Measurements from ENCODE around the gene RER1.

The RER1 gene, protein sequence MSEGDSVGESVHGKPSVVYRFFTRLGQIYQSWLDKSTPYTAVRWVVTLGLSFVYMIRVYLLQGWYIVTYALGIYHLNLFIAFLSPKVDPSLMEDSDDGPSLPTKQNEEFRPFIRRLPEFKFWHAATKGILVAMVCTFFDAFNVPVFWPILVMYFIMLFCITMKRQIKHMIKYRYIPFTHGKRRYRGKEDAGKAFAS

DNA sequence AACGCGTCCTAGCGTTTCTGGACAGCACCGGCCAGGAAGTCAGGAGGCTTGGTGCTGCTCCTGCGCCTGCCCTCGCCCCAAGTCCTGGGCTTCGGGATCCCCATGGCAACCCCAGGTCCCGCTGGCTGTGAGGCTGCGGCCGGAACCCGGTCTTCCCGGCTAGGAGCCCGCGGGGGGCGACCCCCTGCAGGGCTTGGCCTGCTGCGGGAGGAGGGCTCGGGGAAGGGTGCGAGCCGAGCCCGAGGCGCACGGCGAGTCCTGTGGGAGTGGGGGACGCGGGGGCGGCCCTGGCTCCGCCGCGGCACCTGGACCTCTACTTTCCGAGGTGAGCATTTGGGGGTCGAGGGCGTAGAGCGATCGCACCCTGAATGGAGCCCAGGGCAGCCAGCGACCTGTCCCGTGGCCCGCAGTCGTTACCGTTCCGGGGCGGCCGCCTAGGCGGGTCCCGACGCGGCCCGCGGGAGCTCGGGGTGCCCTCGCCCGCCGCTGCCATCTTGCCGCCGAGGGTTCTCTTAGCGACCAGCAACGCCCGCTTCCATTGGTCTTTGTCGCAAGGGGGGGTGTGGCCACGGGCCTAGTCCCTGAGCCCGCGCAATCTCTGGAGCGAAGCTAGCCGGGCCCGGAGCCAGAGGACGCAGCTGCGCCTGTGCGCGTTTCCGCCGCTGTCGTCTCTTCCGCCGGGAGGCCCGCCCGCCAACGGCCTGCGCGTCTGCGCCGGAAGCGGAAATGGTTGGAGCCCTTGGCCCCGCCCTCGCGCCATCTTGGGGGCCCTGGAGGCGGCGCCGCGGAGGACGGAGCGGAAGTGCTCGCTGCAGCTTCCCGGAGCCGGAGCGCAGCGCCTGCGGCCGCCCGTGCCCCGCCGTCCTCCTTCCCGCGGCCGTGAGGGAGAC, at the start of gene RER1, which contains the start of gene MORN1:
RER1 (plus strand) TSS at position 801 of the 890 bp plus-strand sequence. CDS start 3,950 bp downstream, outside the sequence.
MORN1 (minus strand) TSS at position 514 of the 890 bp plus-strand sequence; CDS start at position 493, 21 bp downstream.
- peak; percentile 98 for FAIRE-seq
- peak; percentile 96 for DNase-seq (ENCODE audit: insufficient read length, low spot score)

DNA sequence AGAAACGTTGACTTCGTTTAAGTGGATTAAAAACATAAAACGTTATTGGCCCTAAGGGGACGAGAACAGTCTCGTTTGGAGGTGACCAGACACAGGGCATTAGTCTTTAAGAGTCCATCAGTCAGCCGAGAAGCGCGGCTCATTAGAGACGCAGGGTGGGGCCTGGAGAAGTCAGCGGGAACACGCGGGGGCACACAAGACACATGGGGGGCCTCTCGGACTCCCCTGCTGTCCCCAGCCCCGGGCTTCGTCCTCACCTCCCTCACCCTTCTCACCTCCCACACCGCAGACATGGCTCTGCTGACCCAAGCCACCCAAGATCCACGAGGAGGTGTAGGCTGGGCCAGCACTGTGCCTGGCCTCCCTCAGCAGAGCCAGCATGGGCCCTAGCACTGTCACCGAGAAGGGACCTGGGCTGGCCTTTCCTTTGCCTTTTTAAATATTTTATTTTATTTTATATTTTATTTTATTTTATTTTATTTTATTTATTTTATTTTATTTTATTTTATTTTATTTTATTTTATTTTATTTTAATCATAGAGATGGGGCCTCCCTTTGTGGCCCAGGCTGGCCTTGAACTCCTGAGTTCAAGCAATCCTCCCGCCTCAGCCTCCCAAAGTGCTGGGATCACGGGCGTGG, 49.1 kb upstream of the RER1 start:
- DNase-seq (ENCODE audit: insufficient read length, low spot score) = no peak
- no peak for FAIRE-seq

DNA sequence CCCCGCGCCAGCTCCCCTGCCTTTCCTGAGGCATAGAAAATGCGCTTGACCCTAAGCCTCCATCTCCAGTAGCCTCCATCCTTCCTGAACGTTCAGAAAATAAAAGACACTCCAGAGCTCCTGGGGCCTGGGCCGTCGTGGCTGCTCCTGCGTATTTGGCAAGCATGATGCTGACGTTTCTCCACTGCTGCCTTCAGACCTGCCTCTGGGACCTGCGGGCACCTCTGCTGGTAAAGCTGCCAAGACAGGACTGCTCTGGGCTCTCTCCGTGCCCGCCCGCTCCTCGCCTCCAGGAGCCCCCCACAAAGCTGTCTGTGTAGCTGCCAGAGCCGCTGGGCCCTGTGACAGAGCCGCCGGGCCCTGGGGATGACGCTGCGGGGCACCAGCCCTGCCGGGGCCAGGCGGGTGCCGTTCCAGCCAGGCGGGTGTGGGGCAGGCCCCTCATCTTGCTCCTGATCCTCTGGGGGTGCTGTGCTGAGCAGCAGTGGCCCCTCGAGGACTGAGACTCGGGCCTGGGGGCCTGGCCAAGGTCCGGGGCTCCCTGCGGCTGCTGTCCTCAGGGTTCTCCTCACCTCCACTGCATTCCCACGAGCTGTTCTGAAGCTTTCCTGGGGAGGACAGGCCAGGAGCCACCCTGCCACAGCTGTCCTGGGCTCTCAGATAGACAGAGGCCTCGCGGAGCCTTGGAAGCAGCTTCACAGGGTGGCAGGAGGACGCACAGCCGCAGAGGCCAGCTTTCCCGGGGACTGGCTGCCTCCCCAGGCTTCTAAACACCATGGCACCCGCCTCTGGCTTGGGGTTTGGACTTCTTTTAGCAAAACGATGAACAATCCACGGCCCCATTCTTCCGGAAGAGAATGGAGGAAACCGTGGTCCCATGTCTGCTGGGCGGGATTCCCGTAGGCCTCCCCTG, 48.4 kb upstream of the RER1 start:
- DNase-seq (ENCODE audit: insufficient read length, low spot score) = no peak
- no peak for FAIRE-seq

DNA sequence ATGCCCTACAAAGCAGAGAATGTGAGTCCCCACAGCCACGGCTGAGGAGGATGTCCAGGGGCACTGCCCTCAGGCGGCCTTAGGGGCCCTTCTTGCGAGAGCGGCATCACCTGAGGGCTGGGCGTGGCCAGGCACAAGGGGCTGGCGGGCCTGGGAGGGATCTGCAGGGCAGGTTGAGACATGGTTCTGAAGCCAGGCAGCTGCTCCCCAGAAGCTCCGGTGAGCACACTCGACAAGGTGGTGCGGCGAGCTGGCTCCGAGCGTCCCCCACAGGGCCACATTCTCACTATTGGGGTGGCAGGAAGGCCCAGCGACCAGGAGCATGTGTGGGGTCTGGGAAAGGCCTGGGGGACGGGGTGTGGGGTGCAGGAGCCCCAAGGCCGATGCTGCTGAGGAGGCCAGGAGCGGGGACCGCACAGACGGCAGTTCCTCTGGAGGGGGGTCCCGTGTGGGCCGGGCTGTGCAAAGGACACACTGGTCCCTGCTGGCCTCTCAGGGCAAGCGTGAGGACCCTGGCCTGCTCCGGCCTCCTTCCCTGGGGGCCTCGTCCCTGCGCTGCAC, 47.4 kb upstream of the RER1 start:
- no peak for FAIRE-seq
- no peak for DNase-seq (ENCODE audit: insufficient read length, low spot score)

DNA sequence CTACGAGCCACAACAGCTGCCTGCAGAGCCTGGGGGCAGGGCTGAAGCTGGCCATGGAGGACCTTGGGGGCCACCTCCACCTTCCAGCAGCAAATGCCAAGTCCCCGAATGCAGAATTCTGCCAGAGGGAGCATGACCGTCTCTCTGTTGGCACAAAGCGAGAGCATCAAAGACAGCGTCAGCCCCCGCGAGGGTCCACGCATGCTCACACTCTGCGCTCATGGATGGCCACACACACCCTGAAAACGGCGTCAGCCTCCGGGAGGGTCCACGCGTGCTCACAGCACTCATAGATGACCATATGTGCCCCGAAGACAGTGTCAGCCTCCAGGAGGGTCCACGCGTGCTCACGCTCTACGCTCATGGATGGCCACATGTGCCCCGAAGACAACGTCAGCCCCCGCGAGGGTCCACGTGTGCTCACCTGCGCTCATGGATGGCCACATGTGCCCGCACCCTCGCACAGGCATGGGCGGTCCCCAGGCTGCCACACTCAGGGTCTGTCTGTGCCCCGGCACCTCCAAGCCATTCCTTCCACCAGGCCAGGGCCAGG, 46.8 kb upstream of the RER1 start:
- DNase-seq (ENCODE audit: insufficient read length, low spot score) = no peak
- no peak for FAIRE-seq

DNA sequence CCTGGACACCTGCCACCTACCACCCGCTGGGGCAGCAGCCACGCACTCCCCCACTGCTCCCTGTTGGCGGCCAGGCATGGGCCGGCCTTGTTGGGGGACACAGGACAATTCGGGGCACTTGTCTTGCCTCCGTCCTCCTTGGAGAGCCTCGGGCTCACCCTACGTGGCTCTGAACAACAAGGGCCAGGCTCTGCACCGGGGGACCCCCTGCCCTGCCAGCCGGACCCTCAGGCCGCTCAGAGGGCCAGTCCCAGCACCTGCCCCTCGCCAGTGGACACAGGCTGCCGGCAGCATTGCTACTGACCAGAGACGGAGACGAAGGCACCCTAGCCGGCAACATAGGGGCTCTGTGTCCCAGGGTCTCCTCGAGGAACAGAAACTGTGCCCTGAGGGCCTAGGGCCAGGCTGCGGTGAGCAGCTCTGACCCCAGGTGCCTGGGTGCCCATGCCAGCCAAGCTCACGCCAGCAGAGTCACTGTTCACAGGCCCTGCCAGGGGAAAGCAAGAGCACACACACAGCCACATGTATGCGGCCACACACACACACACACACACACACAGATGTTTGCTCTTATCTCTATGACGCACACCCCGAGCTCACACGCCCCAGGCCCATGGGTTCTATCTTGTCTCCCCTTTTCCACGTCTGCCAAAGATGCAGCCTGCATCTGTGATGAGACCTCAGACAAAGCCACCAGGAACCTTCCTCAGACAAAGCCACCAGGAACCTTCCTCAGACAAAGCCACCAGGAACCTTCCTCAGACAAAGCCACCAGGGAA, 46.2 kb upstream of the RER1 start:
- DNase-seq (ENCODE audit: insufficient read length, low spot score) = no peak
- FAIRE-seq = no peak

DNA sequence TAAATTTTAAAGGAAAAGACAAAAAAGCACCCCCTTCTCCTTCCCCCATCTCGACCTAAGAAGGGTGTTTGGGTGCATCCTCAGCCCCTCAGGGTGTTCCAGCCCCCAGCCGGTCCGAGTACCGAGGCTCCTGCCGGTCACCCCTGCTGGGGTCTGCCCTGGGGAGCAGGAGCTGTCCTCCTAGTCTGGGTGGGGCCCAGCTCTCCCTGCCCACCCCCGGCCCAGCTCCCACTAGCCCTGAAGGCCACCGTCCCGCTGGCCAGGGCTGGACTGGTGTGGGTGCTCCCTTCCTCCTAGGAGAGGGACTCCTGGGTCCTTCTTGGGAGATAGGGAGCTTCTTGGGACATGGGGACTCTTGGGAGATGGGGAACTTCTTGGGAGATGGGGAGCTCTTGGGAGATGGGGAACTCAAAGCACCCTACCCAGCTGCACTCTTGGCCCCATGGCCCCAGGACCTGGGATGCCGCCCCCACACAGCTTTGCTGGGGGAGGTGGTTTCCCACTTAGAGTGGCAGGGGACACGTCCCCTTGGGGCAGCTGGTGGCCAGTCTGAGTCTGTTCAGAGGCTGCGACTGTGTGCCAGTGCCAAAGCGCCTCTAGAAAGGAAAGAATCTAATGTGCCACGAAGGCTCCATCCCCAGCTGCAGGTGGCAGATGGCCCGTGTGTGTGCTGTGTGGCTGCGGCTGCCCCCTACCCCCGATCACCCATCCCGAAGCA, 44.8 kb upstream of the RER1 start:
- no peak for DNase-seq (ENCODE audit: insufficient read length, low spot score)
- FAIRE-seq = no peak

DNA sequence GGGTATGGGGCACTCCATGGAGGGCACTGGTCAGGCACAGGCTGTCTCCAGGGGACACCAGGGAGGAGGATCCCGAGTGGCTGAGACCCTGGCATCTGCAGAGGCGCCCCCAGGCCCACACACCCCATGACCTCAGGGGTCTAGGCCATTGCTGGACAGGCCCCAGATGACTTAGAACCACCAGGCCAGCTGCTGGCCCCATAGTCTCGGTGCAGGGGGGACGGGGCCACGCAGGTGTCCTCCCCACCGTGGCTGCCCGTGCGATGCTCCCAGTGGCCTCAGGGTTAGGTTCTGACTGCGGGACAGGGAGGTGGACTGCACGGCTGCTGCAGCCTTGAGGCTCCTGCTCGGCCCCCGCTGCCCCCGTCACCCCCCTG, 44.2 kb upstream of the RER1 start:
- FAIRE-seq (no peak), DNase-seq (ENCODE audit: insufficient read length, low spot score) (no peak)

DNA sequence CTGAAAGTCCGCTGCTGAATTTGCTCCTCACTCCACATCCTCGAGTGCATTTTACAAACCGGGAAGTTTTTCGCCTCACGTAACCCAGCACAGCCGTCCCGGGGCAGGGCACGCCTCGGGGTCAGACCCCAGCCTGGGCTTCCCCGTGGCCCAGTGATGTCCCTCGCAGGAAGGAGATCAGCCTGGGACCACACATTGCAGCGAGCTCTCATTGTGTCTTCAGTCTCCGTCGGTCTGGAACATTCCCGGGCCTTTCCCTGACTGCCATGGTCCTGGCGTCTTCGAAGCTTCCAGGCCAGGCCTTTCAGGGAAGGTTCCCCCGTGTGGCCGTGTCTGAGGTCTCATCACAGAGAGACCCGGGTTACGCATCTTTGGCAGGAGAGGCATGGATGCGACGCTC, 43.7 kb upstream of the RER1 start:
- FAIRE-seq = no peak

DNA sequence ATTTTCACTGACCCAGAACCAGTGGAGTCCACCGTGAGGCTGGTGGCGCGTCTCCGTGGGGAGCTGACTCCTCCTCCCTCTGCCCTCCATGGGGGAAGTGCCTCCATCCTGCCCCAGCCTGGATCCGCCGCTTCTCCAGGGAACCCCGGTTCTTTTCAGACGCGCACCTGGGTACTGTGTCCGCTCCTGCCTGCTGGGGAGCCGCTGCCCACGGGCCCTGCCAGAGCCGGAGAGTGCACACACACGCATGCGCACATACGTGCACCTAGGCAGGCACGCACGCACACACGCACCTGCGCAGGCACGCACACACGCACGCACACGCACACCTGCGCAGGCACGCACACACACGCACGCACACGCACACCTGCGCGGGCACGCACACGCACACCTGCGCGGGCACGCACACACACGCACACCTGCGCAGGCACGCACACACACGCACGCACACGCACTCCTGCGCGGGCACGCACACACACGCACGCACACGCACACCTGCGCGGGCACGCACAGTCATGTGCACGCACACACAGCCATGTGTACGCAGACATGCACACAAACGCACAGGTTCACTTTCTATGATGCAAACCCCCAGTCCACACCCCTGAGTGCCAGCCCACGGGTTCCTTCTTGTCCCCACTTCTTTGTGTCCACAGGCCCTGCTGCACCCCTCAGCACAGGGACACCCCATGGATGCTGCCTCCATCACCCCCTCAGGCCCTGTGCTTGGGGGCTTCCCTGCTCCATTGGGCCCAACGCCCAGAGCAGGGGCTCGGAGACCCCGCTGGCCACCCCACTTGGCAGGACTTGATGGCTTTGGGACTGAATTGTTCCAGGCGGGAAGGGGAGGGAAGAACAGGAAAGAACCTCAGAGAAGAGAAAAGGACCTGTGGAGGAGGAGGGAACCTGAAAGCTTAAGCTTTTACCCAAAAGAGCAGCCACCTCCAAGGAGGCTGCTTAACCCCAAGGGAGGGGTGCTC, 43.0 kb upstream of the RER1 start:
- FAIRE-seq (peak; percentile 67), DNase-seq (ENCODE audit: insufficient read length, low spot score) (no peak)

More for the DNA sequence above, 43.7 kb upstream of the RER1 start:
- no peak for DNase-seq (ENCODE audit: insufficient read length, low spot score)

DNA sequence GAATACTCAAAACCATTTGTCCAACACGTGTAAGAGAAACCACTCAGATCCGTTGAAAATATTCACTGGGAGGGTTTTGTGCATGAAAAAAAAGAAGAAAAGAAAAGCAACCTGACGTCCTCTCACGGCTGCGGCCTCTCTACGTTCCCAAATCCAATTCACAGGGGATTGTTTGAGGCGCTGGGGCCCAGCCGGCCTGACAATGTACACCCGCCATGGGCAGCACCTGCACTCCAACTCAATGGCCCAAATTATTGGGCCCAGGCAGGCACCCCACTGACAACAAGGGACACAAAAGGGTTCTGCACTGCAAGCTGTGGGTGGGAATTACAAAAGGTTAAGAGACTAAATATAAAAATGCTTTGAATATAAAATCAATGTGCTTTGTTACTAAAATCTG, 41.8 kb upstream of the RER1 start:
- DNase-seq (ENCODE audit: insufficient read length, low spot score) (no peak), FAIRE-seq (no peak)

DNA sequence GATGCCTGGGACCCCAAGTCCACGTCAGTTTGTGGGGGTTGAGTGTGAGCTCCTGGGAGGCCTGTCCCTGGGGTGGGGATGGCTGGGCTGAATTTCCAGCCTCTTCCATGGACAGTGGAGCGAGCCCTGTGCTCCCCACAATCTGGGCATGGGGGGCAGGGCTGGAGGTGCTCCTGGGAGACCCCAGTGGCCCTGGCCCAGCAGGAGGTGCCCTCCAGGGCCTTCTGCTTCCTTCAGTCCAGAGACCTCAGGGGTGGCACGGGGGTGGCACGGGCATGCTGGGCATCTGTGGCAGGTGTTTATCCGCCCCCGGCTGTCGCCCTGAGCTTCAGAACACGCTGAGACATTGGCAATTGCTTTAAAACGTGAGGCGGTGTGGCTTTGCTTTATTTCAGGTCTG, 41.1 kb upstream of the RER1 start:
- DNase-seq (ENCODE audit: insufficient read length, low spot score) = no peak
- FAIRE-seq = no peak

DNA sequence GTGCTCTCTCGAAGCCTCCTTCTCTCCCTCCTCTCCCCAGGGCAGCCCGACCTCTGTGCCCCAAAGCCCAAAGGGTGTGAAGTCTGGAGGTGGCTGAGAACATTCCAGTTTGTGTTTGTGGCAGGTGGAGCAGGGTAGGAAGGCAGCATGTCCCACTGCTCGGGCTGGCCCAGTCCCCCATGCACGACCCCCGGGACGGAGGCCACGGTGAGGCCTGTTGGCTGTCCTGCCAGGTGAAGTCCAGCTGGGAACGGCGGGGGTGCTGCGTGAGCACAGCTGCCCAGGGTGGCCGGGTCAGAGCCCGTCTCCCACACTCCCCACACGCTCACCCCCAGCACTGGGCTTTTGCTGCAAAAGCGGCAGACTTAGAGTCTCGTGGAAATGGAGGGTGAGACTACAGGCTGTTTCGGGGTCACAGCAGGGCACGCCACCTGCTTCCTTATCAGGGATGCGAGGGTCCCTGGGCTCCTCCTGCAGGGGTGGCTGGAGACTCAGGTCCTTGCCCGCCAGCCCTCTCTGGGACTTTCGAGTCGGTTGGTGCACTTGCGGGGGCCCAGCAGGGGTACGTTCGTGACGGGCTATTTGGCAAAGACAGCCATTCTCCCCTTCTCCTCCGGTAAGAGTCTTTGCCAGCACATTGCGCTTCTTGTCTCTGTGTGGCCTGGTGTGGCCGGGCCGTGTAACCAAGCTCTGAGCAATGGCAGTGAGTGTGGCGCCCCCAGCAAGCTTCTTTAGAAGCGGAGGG, 40.6 kb upstream of the RER1 start:
- FAIRE-seq (no peak), DNase-seq (ENCODE audit: insufficient read length, low spot score) (no peak)

DNA sequence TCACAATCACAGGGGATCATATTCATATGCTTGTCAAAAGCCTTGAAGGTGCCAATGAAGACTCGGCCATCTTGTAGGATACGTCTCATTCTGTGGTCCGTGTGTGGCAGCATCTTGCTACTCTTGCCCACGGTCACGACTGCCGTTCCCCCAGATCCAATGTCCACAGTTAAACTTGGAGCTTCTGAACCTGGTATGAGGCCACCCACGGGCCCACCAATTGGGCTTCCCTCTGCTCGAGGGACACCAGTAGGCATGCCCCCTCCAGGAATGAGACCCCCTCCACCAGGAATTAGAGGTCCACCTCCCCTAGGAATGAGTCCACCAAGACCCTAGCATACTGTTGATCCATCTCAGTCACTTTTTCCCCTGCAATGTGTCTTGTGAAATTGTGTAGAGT, 39.9 kb upstream of the RER1 start:
- DNase-seq (ENCODE audit: insufficient read length, low spot score) (no peak), FAIRE-seq (no peak)

DNA sequence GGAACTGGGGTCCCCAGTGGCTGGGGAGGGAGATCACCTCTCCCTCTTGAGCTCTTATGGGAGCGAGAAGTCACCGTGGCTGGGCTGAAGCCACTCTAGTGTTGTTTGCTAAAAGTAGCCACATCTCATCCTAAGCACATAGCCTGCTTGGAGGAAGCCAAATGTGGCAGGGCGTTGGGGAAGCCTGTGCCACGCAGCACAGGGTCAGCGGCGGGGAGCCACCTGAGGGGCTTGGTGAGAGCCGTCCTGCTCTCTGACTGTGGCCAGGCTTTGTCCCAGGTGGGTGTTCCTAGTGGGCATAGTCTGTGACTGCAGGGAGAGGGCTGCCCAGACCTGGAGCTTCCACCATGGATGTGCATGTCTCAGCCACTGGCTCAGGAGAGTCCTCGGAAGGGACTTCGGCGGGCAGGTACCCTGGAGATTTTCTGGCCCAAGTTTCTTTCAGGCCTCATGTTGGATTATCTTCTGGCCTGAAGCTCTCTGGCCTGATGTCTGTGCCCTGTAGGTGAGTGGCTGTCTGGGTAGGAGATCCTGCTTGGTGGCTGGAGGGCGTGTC, 39.2 kb upstream of the RER1 start:
- DNase-seq (ENCODE audit: insufficient read length, low spot score) (no peak), FAIRE-seq (no peak)

DNA sequence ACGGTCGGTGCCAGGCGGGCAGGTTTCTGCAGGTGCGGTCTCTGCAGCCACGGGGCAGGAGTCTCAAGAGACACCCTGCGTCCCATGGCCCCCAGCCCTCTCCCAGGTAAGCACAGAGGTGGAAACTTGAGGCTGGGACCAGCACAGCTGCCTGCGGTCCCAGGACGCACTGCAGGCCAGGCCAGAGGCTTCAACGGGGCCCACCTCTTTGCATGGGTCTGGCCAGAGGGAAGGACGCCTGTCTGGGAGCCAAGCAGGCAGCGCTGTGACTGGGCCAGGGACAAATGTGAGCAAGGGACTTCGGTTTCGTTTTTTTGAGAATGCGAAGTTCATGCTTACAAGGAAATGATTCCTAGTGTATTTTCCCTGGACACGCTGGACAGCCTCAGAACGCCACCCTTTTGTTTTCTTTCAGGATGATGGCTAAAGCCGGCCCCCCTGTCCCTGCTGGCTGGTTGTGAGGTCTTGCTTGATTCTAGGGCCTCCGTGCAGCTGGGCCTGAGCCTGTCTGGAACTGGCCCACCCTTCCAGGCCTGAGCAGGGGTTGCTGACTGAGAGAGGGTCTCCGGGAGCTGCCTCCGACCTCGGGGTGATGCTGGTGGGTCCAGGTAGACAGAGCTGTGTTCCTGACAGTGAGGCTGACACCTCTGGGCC, 38.6 kb upstream of the RER1 start:
- FAIRE-seq (no peak), DNase-seq (ENCODE audit: insufficient read length, low spot score) (no peak)

All from HTR-8/SVneo (cell line).